Activated CD4-positive, CD25-positive, alpha-beta regulatory T cell treated with anti-CD3 and anti-CD28 coated beads, Interleukin-2, amount 50 U/mL, for 16 hours (primary cell): ENCODE data around the gene SMYD3.

ENCODE experiments used
- DNase-seq: peaks from one replicate; pipeline ENCODE4 v3.0.0-alpha.2; 2020; ENCODE audit warnings: low read depth, low spot score

SMYD3 gene

GRCh38 chr1:246178717-246179311 lies 328.3 kb downstream of the SMYD3 start:
- no peak for DNase-seq

GRCh38 chr1:246176126-246177024 lies 330.7 kb downstream of the SMYD3 start:
- no peak for DNase-seq

- no peak for DNase-seq
These were observed 336.4 kb downstream of the SMYD3 start for GRCh38 chr1:246170574-246171261.

DNA sequence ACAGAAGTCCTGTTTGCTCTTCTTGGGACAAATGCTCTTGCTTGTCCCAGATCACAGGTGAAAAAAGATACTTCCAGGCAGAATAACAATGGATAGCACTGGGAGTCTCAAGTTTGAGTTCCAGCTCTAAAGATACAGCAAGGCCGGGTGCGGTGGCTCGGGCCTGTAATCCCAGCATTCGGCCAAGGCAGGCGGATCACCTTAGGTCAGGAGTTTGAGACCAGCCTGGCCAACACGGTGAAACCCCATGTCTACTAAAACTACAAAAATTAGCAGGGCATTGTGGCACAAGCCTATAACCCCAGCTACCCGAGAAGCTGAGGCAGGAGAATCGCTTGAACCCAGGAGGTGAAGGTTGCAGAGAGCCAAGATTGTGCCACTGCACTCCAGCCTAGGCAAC lies 337.6 kb downstream of the SMYD3 start:
- no peak for DNase-seq

DNA sequence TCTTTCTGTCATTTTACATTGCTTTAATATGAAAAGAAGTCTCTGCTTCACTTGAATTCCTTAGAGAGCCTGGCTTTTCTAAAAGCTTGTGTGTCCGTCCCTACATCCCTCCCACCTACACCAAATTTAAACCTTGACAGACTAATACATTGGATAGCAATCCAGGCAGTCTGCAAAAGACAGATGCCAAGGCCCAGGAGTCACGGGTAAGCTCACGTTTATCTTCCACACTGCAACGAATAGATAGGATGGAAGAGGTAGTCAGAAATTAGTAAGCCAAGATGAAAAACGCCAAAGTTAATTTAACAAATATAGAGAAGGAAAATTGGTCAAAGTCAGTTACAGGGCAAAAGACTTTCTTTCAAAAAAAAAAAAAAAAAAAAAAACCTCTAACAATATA lies 338.1 kb downstream of the SMYD3 start:
- DNase-seq, result no peak

GRCh38 chr1:246166841-246167240 lies 340.2 kb downstream of the SMYD3 start:
- DNase-seq, result no peak

DNA sequence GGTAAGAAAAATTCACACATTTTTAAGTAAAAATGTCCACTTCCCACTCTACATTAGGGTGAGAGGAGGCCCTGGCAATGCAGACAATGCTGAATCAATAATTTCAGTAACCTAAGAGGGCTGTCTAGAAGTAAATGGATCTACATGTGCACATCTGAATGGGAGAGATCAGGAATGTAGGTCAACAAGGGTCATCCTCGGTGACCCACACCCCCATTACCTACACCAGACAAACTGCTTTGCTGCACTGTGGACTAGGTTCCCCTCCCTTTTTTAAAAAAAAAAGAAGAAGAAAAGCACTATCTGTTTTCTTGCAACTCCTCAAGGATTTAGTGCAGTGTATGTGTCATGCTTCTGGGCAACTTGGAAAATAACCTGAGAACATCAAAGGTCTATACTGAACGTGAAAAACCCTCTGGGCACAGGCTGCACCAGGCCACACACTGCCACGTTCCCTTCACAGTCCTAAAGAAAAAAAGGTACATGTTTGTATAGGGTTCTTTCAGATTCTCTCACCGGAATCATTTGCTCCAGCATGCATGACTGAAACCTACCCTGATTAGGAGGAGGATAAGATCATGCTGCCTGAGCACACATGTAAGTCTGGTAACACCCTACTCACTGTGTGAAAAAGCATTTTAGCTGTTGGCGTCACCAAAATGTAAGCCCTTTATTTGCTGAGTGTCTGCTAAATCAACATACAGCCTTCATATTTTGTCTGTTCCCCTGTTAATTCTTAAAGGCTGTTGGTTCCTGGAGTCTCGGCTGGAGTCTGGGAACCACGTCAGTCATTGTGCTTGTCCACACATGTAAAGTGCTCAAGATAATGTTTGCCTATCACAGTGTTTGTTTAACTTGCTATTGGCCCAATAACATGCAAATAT lies 341.0 kb downstream of the SMYD3 start:
- DNase-seq, result no peak

- no peak for DNase-seq
These were observed 342.3 kb downstream of the SMYD3 start for GRCh38 chr1:246164764-246165163.

DNA sequence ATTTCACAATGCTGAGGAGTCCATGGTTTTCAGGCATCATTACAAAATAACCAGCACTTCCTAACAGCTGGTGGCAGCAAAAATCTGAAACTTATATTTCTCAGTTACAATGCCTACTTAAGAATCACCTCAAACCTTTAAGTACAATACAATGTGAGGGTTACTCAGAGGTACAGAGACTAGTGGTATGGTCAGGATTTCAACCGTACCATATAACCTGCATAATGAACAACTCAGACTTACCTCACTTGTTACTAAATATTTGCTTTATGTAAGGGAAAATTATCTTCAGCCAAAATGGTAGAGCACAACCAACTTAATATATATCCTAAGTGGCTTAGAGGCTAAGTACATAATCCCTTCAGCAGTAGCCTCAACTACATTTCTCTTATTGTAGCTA lies 344.5 kb downstream of the SMYD3 start:
- no peak for DNase-seq

GRCh38 chr1:246161626-246162025 lies 345.5 kb downstream of the SMYD3 start:
- no peak for DNase-seq

DNA sequence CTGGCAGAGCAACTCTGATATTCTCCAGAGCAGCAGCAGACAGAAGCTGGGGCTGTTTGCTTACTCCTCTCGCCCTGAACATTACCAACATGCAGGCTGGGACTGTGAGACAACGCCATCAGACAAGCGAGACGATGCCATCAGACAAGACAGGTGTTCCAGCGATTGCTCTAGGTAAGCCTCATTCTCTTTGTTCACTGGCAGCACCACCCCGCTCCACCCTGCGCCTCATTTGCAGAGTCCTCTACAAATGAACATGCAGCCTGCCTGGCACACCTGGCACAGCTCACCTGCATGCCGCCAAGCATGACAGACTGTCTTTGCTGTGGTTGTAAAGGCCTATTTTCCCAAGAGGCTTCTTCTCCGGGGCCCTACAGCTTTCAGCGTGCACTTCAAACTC lies 346.2 kb downstream of the SMYD3 start:
- DNase-seq, result no peak

GRCh38 chr1:246160374-246160773 lies 346.7 kb downstream of the SMYD3 start:
- DNase-seq, result no peak

DNA sequence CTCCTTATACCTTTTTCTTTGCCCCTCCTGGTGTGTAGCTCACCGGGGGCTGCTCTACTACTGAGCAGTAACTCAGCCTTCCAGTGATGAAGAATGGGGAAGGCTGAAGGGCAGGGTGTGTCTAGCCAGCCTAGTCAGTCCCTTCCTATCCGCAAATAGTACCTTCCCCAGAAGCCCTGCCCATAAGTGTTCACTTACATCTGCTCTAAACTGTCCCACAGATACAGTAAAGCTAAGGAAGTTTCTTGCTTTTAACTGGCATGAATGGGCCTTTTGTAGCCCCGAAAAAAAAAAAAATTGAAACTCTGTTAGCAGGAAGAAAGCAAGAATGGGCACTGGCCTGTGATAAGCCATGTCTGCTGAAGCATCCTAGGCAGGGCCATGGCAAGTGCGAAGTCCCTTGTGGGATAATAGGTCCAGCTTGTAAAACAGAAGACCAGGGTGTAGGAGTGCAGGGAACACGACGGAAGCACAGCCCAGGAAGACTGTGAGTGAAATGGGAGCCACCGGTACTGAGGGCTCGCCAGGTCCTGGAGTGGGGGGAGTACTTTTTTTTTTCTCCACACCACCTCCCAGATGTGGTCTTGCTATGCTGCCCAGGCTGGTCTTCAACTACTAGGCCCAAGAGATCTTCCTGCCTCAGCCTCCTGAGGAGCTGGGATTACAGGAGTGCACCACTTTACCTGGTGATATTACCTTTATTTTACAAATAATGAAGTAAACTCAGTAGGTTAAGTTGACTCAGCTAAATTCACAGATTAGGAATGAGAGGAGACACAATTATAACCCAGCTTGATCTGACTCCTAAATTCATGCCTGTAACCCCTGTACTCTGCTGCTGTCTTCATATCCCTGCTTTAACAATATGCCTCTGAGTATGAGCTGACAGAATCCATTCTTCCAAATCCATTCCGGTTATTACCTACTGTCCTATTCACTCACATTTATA lies 347.5 kb downstream of the SMYD3 start:
- DNase-seq, result no peak

DNA sequence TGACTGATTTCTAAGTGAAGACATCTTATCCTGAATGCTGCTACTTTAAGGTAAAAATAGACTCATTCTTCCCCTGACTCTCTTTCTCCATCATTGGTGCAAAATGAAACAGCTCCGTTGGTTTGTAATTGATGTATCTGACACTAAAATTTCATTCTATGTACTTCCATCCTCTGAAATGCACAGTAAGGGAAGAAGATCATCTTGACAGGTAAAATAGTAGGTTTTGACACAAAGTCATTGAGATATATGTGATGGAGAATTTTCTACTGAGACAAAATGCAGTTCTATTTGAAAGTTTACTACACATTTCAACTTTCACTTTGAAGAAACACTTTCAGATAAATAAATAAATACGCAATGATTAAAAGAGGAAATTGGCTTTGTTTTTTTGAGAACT lies 348.9 kb downstream of the SMYD3 start:
- no peak for DNase-seq

DNA sequence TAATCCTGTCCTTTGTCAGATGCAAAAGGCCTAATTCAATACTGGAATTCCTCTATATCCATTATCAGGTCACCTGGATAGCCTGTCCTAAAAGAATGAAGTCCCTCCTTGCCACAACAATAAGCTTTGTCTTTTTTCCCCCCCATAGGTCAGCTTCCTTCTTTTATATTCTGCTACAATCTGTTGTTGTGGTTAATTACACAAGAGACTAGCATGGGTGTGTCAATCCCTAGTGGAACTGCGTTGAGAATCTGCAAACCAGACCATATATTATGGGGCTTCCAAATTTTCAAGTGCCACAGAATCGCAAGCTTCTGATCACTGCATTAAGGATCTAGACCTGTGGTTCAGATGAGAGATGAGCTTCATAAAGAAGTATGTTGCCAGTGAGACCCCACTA lies 349.6 kb downstream of the SMYD3 start:
- no peak for DNase-seq

GRCh38 chr1:246156847-246157246 lies 350.2 kb downstream of the SMYD3 start:
- DNase-seq, result no peak

DNA sequence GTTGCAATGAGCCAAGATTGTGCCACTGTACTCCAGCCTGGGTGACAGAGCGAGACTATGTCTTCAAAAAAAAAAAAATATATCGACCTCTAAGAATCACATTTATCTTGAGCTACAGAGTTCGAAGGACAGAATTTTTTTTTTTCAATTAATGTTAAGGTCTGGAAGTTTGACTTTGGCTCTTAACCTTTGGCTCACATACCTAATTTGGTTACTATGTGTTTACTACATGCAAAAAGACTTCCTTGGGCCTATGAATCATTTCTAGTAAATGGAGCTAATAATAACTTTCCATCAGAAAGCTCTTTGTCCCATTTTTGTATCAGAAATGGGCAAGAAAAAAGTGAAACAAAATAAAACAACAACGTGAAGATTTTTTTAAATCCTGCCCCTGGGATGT lies 351.2 kb downstream of the SMYD3 start:
- DNase-seq, result no peak

- no peak for DNase-seq
These were observed 353.3 kb downstream of the SMYD3 start for GRCh38 chr1:246153796-246154212.

- DNase-seq, result no peak
These were observed 354.1 kb downstream of the SMYD3 start for GRCh38 chr1:246152986-246153431.

DNA sequence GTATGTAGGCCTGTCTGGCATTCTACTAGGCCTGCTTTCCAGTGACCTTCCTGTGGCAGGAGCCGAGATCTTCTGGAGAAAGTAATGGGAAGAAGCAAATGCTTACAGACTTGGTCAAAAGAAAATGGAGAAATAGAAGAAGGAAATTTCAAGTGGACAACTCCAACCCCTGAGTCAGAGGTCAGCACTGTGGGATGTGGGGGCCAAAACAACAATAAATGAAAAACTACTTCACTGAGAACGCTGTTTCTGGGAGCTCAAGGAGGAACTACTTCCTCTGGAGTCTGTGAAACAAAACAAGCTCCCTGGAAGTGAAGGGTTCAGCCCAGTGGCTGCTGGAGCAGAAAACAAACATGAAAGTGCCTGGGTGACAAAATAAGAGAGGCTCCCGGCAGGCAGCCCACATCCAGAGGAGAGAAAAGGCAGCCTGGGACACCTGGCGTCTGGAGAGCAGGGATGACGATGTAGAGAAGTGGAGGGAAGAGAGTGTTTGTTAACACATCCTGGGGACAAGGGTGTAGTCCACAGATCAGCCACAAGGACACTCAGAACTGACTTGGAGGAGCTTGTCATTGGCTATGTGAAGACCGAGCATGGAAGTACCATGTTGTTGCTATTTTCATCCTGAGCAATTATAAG lies 355.2 kb downstream of the SMYD3 start:
- no peak for DNase-seq
